WTC11 (cell line): ENCODE data around the gene PPP3CA. TPM values are rescaled to one million over a fixed set of nuclear protein-coding genes. Genes with fewer than 3 reads are reported as not detected.
"Not testable (repeated sequence)": the region's sequence is repeated elsewhere in the genome, so short reads cannot be mapped to it uniquely, and the experiment has no call there.

ENCODE experiments used
- ATAC-seq: fragments of 200-7000 bp; cut with Tn5 transposase; 2 replicates; pipeline ENCODE4 v1.10.0; 2021; ENCODE audit warnings: mild to moderate bottlenecking, moderate library complexity
- CTCF ChIA-PET: fragments of 300-600 bp; sonication (Branson Sonifier 250); formaldehyde crosslinking; loops from one replicate; lab custom pipeline; 2021; ENCODE audit warnings: antibody characterized with exemption; lab: Charles Lee
- POLR2A ChIA-PET: fragments of 350-600 bp; sonication (Branson Sonifier 250); formaldehyde crosslinking; loops from one replicate; lab custom pipeline; 2021; ENCODE audit warnings: antibody characterized with exemption; lab: Charles Lee
- DNase-seq: peaks from one replicate; pipeline ENCODE4 v3.0.0; 2021; ENCODE audit warnings: low spot score
- H3K27ac Mint-ChIP-seq: 2 replicates; pipeline ENCODE4 v1.8.0; 2021; ENCODE audit warnings: mixed read lengths
- H3K27me3 Mint-ChIP-seq: 2 replicates; pipeline ENCODE4 v1.8.0; 2021; ENCODE audit warnings: low read depth, mild to moderate bottlenecking, moderate library complexity, mixed read lengths
- H3K36me3 Mint-ChIP-seq: 2 replicates; pipeline ENCODE4 v1.8.0; 2021; ENCODE audit warnings: mixed read lengths
- H3K4me1 Mint-ChIP-seq: 2 replicates; pipeline ENCODE4 v1.8.0; 2022; ENCODE audit warnings: mixed read lengths
- H3K4me3 Mint-ChIP-seq: 2 replicates; pipeline ENCODE4 v1.8.0; 2021; ENCODE audit warnings: mild to moderate bottlenecking, moderate library complexity, mixed read lengths
- H3K9me3 Mint-ChIP-seq: 2 replicates; pipeline ENCODE4 v1.8.0; 2021; ENCODE audit warnings: mixed read lengths
- AFF4 ChIP-seq: sonication (generic); formaldehyde crosslinking; IDR thresholded peaks from 2 replicates; pipeline ENCODE4 v1.8.1; 2023; ENCODE audit warnings: mild to moderate bottlenecking, missing genetic modification reagents, borderline replicate concordance
- CBFB ChIP-seq: sonication (generic); formaldehyde crosslinking; IDR thresholded peaks from 2 replicates; pipeline ENCODE4 v1.8.1; 2022; ENCODE audit warnings: mild to moderate bottlenecking, low read depth, missing genetic modification reagents
- CREB1 ChIP-seq: sonication (generic); formaldehyde crosslinking; IDR thresholded peaks from 2 replicates; pipeline ENCODE4 v1.8.0; 2023; ENCODE audit warnings: mild to moderate bottlenecking, missing genetic modification reagents
- E2F1 ChIP-seq: sonication (generic); formaldehyde crosslinking; IDR thresholded peaks from 2 replicates; pipeline ENCODE4 v1.8.0; 2022; ENCODE audit warnings: mild to moderate bottlenecking, missing genetic modification reagents
- E2F5 ChIP-seq: sonication (generic); formaldehyde crosslinking; IDR thresholded peaks from 2 replicates; pipeline ENCODE4 v1.8.1; 2022; ENCODE audit warnings: mild to moderate bottlenecking, moderate library complexity, missing genetic modification reagents
- ERG ChIP-seq: fragments of 250-450 bp; sonication (Bioruptor Pico); IDR thresholded peaks from 2 replicates; pipeline ENCODE4 v1.8.0; 2021; ENCODE audit warnings: mild to moderate bottlenecking
- FOXK1 ChIP-seq: sonication (generic); formaldehyde crosslinking; IDR thresholded peaks from 2 replicates; pipeline ENCODE4 v1.8.0; 2022; ENCODE audit warnings: mild to moderate bottlenecking, moderate library complexity, missing genetic modification reagents
- GRHL2 ChIP-seq: fragments of 250-450 bp; sonication (Bioruptor Pico); IDR thresholded peaks from 2 replicates; pipeline ENCODE4 v1.8.0; 2022; ENCODE audit warnings: mild to moderate bottlenecking, moderate library complexity; ENCODE audit not compliant: insufficient replicate concordance, severe bottlenecking
- MLX ChIP-seq: sonication (generic); formaldehyde crosslinking; IDR thresholded peaks from 2 replicates; pipeline ENCODE4 v1.8.1; 2023; ENCODE audit warnings: mild to moderate bottlenecking, missing genetic modification reagents, moderate library complexity
- MXD4 ChIP-seq: fragments of 250-450 bp; sonication (Bioruptor Pico); IDR thresholded peaks from 2 replicates; pipeline ENCODE4 v1.8.0; 2021; ENCODE audit warnings: mild to moderate bottlenecking, moderate library complexity, borderline replicate concordance
- NR3C1 ChIP-seq: sonication (generic); formaldehyde crosslinking; conservative IDR thresholded peaks from 2 replicates; pipeline ENCODE4 v1.8.1; 2023; ENCODE audit warnings: low read depth, mild to moderate bottlenecking, missing genetic modification reagents
- STAT6 ChIP-seq: sonication (generic); formaldehyde crosslinking; conservative IDR thresholded peaks from 2 replicates; pipeline ENCODE4 v1.8.1; 2023; ENCODE audit warnings: mild to moderate bottlenecking, low read depth, missing genetic modification reagents, moderate library complexity
- ZBTB43 ChIP-seq: sonication (generic); formaldehyde crosslinking; IDR thresholded peaks from 2 replicates; pipeline ENCODE4 v1.8.1; 2023; ENCODE audit warnings: mild to moderate bottlenecking, missing genetic modification reagents
- ZNF219 ChIP-seq: sonication (generic); formaldehyde crosslinking; IDR thresholded peaks from 2 replicates; pipeline ENCODE4 v1.8.0; 2023; ENCODE audit warnings: missing genetic modification reagents, mild to moderate bottlenecking, borderline replicate concordance
- ZNF396 ChIP-seq: fragments of 250-450 bp; sonication (Bioruptor Pico); IDR thresholded peaks from 2 replicates; pipeline ENCODE4 v1.8.0; 2021; ENCODE audit warnings: mild to moderate bottlenecking, moderate library complexity, borderline replicate concordance
- ZNF671 ChIP-seq: fragments of 250-450 bp; sonication (Bioruptor Pico); IDR thresholded peaks from 2 replicates; pipeline ENCODE4 v1.8.0; 2021; ENCODE audit warnings: mild to moderate bottlenecking
- total RNA-seq: library from RNA; stranded (reverse); gene quantifications from 3 replicates; pipeline ENCODE4 v1.2.3, GENCODE V29; 2021

Gene PPP3CA
- total RNA-seq, 1 experiment from 2014 or later: 41.6 TPM

- no peak for DNase-seq
- Mint-ChIP-seq H3K4me1 (peaks cover 43% of the 10 kb centered on the region), H3K9me3 (no peaks in the 10 kb centered on the region), H3K4me3 (no peak overlapping the region), H3K36me3 (no peaks in the 10 kb centered on the region), H3K27me3 (no peaks in the 10 kb centered on the region), H3K27ac (no peak overlapping the region)
- ChIA-PET POLR2A (no interaction called here), CTCF (no interaction called here)
- ATAC-seq: no peak
- TF ChIP-seq FOXK1 (CRISPR knock-in tag) (no peak), ZBTB43 (CRISPR knock-in tag) (no peak), ERG (CRISPR knock-in tag) (no peak), CBFB (CRISPR knock-in tag) (no peak), MLX (CRISPR knock-in tag) (no peak), ZNF396 (CRISPR knock-in tag) (no peak), E2F5 (no peak), NR3C1 (no peak), STAT6 (no peak), ZNF671 (CRISPR knock-in tag) (no peak), E2F1 (CRISPR knock-in tag) (no peak), AFF4 (CRISPR knock-in tag) (no peak), ZNF219 (CRISPR knock-in tag) (no peak), GRHL2 (CRISPR knock-in tag) (no peak), CREB1 (CRISPR knock-in tag) (no peak), MXD4 (CRISPR knock-in tag) (no peak)
Observed at GRCh38 chr4:101236097-101236496, 111.2 kb downstream of the PPP3CA start.

GRCh38 chr4:101234141-101234540 lies 113.2 kb downstream of the PPP3CA start:
- H3K27me3 Mint-ChIP-seq, H3K36me3 Mint-ChIP-seq, H3K27ac Mint-ChIP-seq, H3K9me3 Mint-ChIP-seq, DNase-seq, ATAC-seq, H3K4me3 Mint-ChIP-seq, POLR2A ChIA-PET: not testable (repeated sequence)
- CTCF ChIA-PET: interaction anchor here (1.1 kb wide), 1 partner anchor 10 kb away, joined by 3 read pairs; no protein-coding TSS in a partner anchor
- peaks cover 40% of the 10 kb centered on the region for H3K4me1 Mint-ChIP-seq
